Embryonic facial prominence (tissue), 1 donor: Measurements from ENCODE around the gene FAM76A.
"Not testable (repeated sequence)": the region's sequence is repeated elsewhere in the genome, so short reads cannot be mapped to it uniquely, and the experiment has no call there.

ENCODE experiments used
- DNase-seq: peaks from one replicate; pipeline ENCODE4 v3.0.0-alpha.2; 2016; ENCODE audit errors: extremely low spot score

FAM76A gene

GRCh38 chr1:27778056-27778455 lies 52.3 kb downstream of the FAM76A start:
- DNase-seq = no peak

- DNase-seq = no peak
Observed at GRCh38 chr1:27779122-27779521, 53.4 kb downstream of the FAM76A start.

- no peak for DNase-seq
Observed at GRCh38 chr1:27782950-27783349, 57.2 kb downstream of the FAM76A start.

GRCh38 chr1:27784700-27785099 lies 58.9 kb downstream of the FAM76A start:
- DNase-seq = no peak

- DNase-seq = no peak
Observed at GRCh38 chr1:27785781-27786455, 60.2 kb downstream of the FAM76A start.

- no peak for DNase-seq
Observed at GRCh38 chr1:27787895-27788294, 62.1 kb downstream of the FAM76A start.

GRCh38 chr1:27789540-27790041 lies 63.8 kb downstream of the FAM76A start:
- DNase-seq = no peak

- not testable (repeated sequence) for DNase-seq
Observed at GRCh38 chr1:27790270-27790669, 64.5 kb downstream of the FAM76A start.

- DNase-seq = no peak
Observed at GRCh38 chr1:27795601-27796000, 69.8 kb downstream of the FAM76A start.

- no peak for DNase-seq
Observed at GRCh38 chr1:27804791-27805190, 79.0 kb downstream of the FAM76A start.

GRCh38 chr1:27806758-27807157 lies 81.0 kb downstream of the FAM76A start:
- DNase-seq = no peak

- no peak for DNase-seq
Observed at GRCh38 chr1:27807385-27807784, 81.6 kb downstream of the FAM76A start.

GRCh38 chr1:27808131-27808530 lies 82.4 kb downstream of the FAM76A start:
- not testable (repeated sequence) for DNase-seq

GRCh38 chr1:27809883-27810282 lies 84.1 kb downstream of the FAM76A start:
- DNase-seq = no peak

- no peak for DNase-seq
Observed at GRCh38 chr1:27811741-27812500, 86.2 kb downstream of the FAM76A start.
